OCI-LY3 (cell line): ENCODE data around the gene CAMK2A.

Source experiments
- H2AFZ ChIP-seq: fragments of 200-600, 300-600 bp; shearing (Covaris generic); 2 replicates; pipeline ENCODE4 v1.6.0; 2014; ENCODE audit warnings: antibody characterized with exemption, low read depth, low read length
- H3K27ac ChIP-seq: fragments of 200-600, 300-600 bp; sonication (generic); 2 replicates; pipeline ENCODE4 v1.5.1; 2014; ENCODE audit warnings: mild to moderate bottlenecking, low read length, moderate library complexity, mixed read lengths
- H3K27me3 ChIP-seq: fragments of 200-600, 300-600 bp; sonication (generic); 2 replicates; pipeline ENCODE4 v1.6.1; 2014; ENCODE audit warnings: low read depth, low read length, mixed read lengths
- H3K36me3 ChIP-seq: fragments of 200-600, 300-600 bp; sonication (generic); replicated peaks from 2 replicates; pipeline ENCODE3; 2014; ENCODE audit warnings: low read depth, low read length, mixed read lengths
- H3K4me1 ChIP-seq: fragments of 300-600, 200-600 bp; sonication (generic); 2 replicates; pipeline ENCODE4 v1.6.1; 2014; ENCODE audit warnings: low read length, mixed read lengths
- H3K4me2 ChIP-seq: fragments of 200-600, 300-600 bp; sonication (generic); 2 replicates; pipeline ENCODE4 v1.6.1; 2014; ENCODE audit warnings: low read length, mixed read lengths
- H3K4me3 ChIP-seq: fragments of 300-600, 200-600 bp; sonication (generic); 2 replicates; pipeline ENCODE4 v1.5.1; 2014; ENCODE audit warnings: antibody characterized with exemption, mild to moderate bottlenecking, low read length, moderate library complexity
- H3K79me2 ChIP-seq: fragments of 300-600, 200-600 bp; shearing (Covaris generic); 2 replicates; pipeline ENCODE4 v1.6.1; 2014; ENCODE audit warnings: mild to moderate bottlenecking, low read length, mixed read lengths
- H3K9ac ChIP-seq: fragments of 300-600, 200-600 bp; shearing (Covaris generic); 2 replicates; pipeline ENCODE4 v1.6.0; 2014; ENCODE audit warnings: mild to moderate bottlenecking, low read length, moderate library complexity
- H3K9me3 ChIP-seq: fragments of 200-600, 300-600 bp; shearing (Covaris generic); 2 replicates; pipeline ENCODE4 v1.6.1; 2014; ENCODE audit warnings: low read length, mixed read lengths; ENCODE audit not compliant: insufficient read depth
- H4K20me1 ChIP-seq: fragments of 200-600, 300-600 bp; sonication (generic); 2 replicates; pipeline ENCODE4 v1.6.1; 2016; ENCODE audit warnings: low read length, mixed read lengths; ENCODE audit not compliant: insufficient read depth
- CTCF ChIP-seq: fragments of 200-600, 300-600 bp; sonication (generic); IDR thresholded peaks from 2 replicates; pipeline ENCODE4 v1.5.1; 2014; ENCODE audit warnings: antibody characterized with exemption, low read length, low read depth
- EZH2phosphoT487 ChIP-seq: fragments of 200-600 bp; shearing (Covaris generic); IDR thresholded peaks from 2 replicates; pipeline ENCODE4 v1.6.1; 2018; ENCODE audit warnings: antibody characterized with exemption, mixed run types, low read depth

Gene CAMK2A

GRCh38 chr5:150173161-150173560 lies 116.4 kb downstream of the CAMK2A start:
- Histone ChIP-seq H3K27ac (no peak overlapping the region), H3K9ac (no peak overlapping the region), H2AFZ (no peak overlapping the region), H3K36me3 (no peaks in the 10 kb centered on the region), H3K27me3 (peaks cover 6% of the 10 kb centered on the region), H3K4me3 (no peak overlapping the region), H3K79me2 (no peaks in the 10 kb centered on the region), H3K9me3 (no peaks in the 10 kb centered on the region), H3K4me1 (peaks cover 5% of the 10 kb centered on the region; the same call in 1 of the 2 replicates), H4K20me1 (no peaks in the 10 kb centered on the region), H3K4me2 (no peak overlapping the region)
- no peak for TF ChIP-seq EZH2phosphoT487
- TF ChIP-seq CTCF, result no peak

GRCh38 chr5:150172556-150172955 lies 117.0 kb downstream of the CAMK2A start:
- H3K9me3 ChIP-seq, result no peaks in the 10 kb centered on the region
- no peak overlapping the region for H2AFZ ChIP-seq
- no peaks in the 10 kb centered on the region for H4K20me1 ChIP-seq
- no peaks in the 10 kb centered on the region for H3K4me1 ChIP-seq
- peaks cover 6% of the 10 kb centered on the region for H3K27me3 ChIP-seq
- no peak for TF ChIP-seq CTCF
- TF ChIP-seq EZH2phosphoT487, result no peak
- H3K4me3 ChIP-seq, result no peak overlapping the region
- no peak overlapping the region for H3K9ac ChIP-seq
- H3K4me2 ChIP-seq, result no peak overlapping the region
- no peaks in the 10 kb centered on the region for H3K36me3 ChIP-seq
- H3K27ac ChIP-seq, result no peak overlapping the region
- no peaks in the 10 kb centered on the region for H3K79me2 ChIP-seq

GRCh38 chr5:150172145-150172544 lies 117.4 kb downstream of the CAMK2A start:
- TF ChIP-seq CTCF (no peak), EZH2phosphoT487 (no peak)
- Histone ChIP-seq H3K4me3 (no peak overlapping the region), H3K9me3 (no peaks in the 10 kb centered on the region), H3K4me2 (no peak overlapping the region), H3K27ac (no peak overlapping the region), H4K20me1 (no peaks in the 10 kb centered on the region), H3K27me3 (peaks cover 6% of the 10 kb centered on the region), H2AFZ (no peak overlapping the region), H3K36me3 (no peaks in the 10 kb centered on the region), H3K9ac (no peak overlapping the region), H3K79me2 (no peaks in the 10 kb centered on the region), H3K4me1 (no peaks in the 10 kb centered on the region)
